ENCODE data around the gene LY86.

The LY86 gene

GRCh38 chr6:6588064-6588923 is at the start of gene LY86:
LY86 (plus strand) TSS chr6:6588720; CDS start chr6:6588735, 15 bp downstream.
- DNase-seq, result no peak

DNA sequence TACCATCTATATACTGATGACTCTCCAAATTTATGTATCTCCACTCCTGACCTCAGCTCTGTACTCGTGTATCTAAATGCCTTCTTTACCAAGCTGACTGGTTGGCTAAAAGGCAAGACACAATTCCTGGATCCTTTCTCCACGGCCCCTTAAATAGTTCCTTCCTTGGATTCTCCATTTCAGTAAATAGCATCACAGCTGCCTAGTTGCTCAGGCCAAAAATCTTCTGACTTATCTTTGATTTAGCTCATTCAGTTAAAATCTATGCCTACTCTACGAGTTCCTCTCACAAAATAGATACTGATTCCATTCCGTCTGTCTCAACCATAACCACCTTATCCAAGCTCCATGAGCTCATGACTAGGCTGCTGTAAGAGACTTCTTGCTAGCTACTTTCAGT is 49.5 kb upstream of the LY86 start:
- no peak for DNase-seq

GRCh38 chr6:6542357-6542756 is 46.2 kb upstream of the LY86 start:
- DNase-seq, result no peak

GRCh38 chr6:6543181-6543879 is 45.2 kb upstream of the LY86 start:
- DNase-seq, result no peak

DNA sequence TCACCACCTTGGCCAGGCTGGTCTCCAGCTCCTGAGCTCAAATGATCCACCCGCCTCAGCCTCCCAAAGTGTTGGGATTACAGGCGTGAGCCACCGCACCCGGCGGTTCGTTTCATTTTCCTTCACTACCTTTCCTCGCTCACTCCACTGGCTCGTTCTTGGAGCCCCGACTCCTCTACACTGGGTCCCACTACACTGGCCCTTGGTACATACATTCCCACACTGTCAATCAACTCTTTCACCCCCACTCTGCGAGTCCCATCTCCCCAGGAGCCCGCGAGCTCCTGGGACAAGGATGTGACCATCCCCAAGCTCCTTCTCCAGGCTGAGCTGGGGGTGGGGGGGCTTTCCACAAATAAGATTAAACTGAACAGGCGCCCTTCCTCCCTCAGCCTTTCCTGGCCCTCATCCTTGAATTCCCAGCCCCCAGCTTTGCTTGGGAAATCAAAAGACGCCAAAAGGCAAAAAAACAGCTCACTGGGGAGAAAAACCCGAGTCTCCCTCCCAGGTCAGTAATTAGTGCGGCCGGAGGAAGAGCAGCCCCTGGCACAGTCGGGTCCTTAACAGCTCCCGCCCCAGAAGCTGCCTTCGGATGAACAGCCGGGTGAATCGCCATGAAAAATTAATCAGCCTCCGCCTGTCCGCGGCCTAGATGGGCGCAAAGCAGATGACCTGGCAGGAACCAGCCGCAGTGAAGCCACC is 42.8 kb upstream of the LY86 start:
- DNase-seq, result no peak

DNA sequence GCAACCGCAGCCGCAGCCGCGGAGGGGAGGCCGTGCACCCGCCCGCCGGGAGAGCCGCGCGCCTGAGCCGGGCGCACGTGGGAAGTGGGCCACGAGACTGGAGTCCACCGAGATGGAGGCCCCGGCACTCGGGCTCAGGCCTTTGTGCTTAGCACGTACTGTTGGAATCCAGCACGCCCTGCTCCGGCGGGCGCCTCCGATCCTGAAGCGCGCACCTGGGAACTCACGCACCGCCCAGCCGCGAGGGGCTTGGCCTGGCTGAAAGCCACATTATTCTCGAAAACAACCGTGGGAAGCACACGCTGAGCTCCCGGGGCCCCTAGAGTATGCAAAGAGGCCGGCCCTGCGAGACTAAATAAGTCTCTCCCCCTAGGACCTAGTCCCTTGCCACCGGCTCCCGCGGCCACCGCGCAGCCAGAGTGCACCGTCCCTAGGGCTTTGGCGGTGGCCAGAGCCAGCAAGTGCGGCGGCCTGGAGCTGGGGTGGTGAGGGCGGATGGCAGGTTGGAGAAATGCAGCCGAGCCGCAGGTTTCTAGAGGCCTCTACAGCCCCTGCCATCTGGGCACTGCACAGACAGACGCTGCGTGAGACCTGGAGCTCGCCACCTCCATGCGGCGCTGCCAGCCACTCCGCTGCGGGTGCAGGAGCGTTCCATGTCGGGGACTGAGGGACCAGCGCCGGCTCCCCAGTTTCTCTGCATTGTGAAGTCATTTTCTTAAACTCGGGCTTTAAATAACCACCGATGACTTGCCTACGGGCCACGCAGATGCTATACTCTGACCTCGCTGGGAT is 42.0 kb upstream of the LY86 start:
- peak; percentile 7 for DNase-seq

GRCh38 chr6:6547110-6547879 is 41.2 kb upstream of the LY86 start:
- DNase-seq, result peak; percentile 80

DNA sequence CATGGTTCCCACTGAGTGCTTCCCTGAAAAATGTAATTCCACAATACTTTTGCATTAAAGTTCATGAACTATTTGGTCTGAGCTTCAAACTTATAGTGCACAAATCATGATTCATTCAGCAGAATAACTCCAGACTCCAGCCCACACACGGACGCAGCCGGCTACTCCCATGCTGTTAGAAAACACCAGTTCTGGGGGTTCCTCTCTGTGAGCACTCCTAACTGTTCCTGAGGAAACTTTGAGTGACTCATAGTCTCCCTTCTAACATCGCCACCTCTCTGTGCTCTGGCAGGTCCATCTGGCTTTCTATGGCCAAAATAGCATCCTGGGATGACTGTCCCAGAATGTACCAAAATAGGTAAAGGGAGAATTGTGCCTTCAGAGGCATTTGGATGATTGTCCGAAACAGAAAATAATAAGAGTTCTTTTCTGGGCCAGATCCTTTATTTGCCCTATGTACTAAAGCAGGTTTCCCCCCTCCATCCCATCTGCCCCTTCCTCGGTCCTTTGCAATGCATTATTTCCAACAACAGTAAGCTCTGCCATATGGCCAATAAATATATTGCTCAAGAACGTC is 32.3 kb upstream of the LY86 start:
- DNase-seq, result no peak

DNA sequence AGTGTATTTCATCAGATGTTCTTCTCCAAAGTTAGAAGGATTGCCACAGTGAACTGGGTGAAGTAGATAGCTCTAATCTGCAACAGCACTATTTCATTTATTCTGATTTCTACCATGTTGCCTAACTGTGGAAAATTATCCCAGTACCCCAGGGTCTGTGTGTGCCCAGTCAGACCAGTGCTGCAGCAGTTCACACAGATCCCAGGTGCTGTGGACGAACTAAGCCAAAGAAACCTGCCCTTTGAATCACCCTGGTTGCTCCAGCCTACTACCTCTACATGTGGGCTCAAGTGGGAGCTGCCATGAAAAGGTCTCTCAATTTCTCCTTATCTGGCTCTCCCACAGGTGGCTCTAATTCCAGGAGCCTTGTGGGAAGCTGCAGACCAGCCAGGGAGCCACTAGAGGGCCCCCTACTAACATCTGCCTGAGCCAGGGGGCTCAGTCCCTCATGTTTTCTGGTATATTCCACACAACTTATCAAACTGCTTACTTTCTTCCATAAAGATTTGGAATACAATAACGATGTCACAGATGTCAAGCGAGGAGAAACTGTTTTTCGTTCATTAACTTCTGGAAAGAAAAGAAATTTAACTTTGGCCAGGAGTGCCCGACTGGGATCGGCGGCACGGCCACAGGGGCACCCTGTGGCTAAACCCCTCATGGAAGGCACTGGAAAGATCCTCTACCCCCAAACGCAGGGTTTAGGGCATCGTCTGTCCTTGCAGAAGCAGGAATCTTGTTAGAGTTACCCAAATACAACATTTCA is 31.6 kb upstream of the LY86 start:
- peak; percentile 28 for DNase-seq

DNA sequence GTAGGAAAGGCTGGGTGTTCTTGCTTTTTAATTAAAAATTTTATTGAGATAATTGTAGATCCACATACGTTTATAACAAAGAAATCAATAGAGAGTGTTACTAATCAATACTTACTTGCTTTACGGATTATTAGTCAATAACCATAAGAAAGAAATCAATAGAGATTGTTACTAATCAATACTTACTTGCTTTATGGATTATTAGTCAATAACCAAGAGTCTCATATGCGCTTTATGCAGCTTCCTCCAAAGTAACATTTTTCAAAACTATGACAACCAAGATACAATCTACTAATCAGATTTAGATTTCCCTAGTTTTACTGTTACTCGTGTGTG is 31.0 kb upstream of the LY86 start:
- no peak for DNase-seq

DNA sequence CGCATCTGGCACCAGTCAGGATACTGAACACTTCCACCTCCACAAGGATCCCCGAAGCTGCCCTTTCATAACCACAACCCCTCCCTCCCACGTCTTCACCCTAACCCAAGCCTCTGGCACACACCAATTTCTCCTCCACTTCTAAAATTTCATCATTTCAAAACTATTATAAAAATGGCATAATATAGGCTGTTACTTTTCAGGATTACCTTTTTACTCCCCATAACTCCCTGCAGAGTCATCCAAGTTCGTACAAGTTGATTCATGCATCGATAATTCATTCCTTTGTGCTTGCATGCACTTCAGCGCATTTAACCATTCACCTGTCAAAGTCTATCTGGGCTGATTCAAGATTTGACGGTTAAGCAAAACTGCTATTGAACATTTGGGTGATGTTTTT is 30.6 kb upstream of the LY86 start:
- DNase-seq, result no peak

DNA sequence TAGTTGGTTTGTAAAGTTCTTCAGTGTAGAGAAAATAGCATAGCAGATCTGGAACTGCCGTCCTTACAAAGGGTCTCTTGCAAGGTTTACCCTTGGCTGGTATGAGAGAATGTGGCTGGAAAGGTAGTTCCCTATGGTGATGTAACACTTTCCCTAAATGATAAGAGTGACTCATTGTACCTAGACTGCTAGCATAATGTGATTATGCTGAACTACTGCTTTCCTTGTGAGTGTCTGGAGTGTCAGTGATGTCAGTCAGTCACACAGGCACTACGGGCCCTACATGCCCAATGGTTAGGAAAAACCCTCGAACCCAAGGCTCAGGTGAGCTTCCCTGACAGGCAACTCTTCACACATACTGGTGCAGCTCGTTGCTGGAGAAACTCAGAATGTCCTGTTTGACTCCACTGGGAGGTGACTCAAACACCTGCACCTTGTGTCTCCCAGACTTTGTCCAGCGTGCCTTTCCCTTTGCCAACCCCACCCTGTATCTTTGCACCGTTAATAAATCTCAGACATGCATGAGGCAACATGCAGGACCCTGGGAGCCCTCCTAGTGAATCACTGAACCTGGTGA is 28.4 kb upstream of the LY86 start:
- no peak for DNase-seq

- no peak for DNase-seq
These were observed 27.6 kb upstream of the LY86 start for GRCh38 chr6:6560909-6561308.

GRCh38 chr6:6564154-6564553 is 24.4 kb upstream of the LY86 start:
- DNase-seq, result no peak

GRCh38 chr6:6565069-6565468 is 23.5 kb upstream of the LY86 start:
- DNase-seq, result no peak

- DNase-seq, result no peak
These were observed 23.0 kb upstream of the LY86 start for GRCh38 chr6:6565488-6565887.

- no peak for DNase-seq
These were observed 21.8 kb upstream of the LY86 start for GRCh38 chr6:6566766-6567165.

GRCh38 chr6:6569096-6569810 is 19.3 kb upstream of the LY86 start:
- DNase-seq, result no peak

- DNase-seq, result no peak
These were observed 18.7 kb upstream of the LY86 start for GRCh38 chr6:6569811-6570164.

Data from activated gamma-delta T cell treated with Interleukin-2 at 50 U/mL for 16 hours (primary cell).